Hematopoietic multipotent progenitor cell treated with erythropoietin and hydrocortisone succinate and interleukin-3 and kit ligand, for 4 days (in vitro differentiated cells): ENCODE measurements around the gene STAC3.

Experiments
- DNase-seq: peaks from one replicate; pipeline ENCODE4 v3.0.0-alpha.2; 2015

STAC3 gene

GRCh38 chr12:57210461-57210860, 40.5 kb downstream of the STAC3 start:
- no peak for DNase-seq

GRCh38 chr12:57209916-57210315, 41.1 kb downstream of the STAC3 start:
- no peak for DNase-seq

- DNase-seq = no peak
Observed at GRCh38 chr12:57208631-57209282, 42.2 kb downstream of the STAC3 start.

- no peak for DNase-seq
Observed at GRCh38 chr12:57207731-57208630, 43.0 kb downstream of the STAC3 start.

- no peak for DNase-seq
Observed at GRCh38 chr12:57205931-57206330, 45.1 kb downstream of the STAC3 start.

- DNase-seq = no peak
Observed at GRCh38 chr12:57205186-57205585, 45.8 kb downstream of the STAC3 start.

- DNase-seq = no peak
Observed at GRCh38 chr12:57204454-57204853, 46.5 kb downstream of the STAC3 start.

GRCh38 chr12:57203791-57204190, 47.2 kb downstream of the STAC3 start:
- no peak for DNase-seq

- DNase-seq = no peak
Observed at GRCh38 chr12:57203201-57203600, 47.8 kb downstream of the STAC3 start.

- DNase-seq = no peak
Observed at GRCh38 chr12:57202321-57202720, 48.7 kb downstream of the STAC3 start.

- no peak for DNase-seq
Observed at GRCh38 chr12:57201631-57202030, 49.4 kb downstream of the STAC3 start.

GRCh38 chr12:57201219-57201618, 49.8 kb downstream of the STAC3 start:
- no peak for DNase-seq

GRCh38 chr12:57200497-57200896, 50.5 kb downstream of the STAC3 start:
- no peak for DNase-seq

GRCh38 chr12:57199191-57199590, 51.8 kb downstream of the STAC3 start:
- DNase-seq = no peak

- DNase-seq = no peak
Observed at GRCh38 chr12:57198329-57198728, 52.7 kb downstream of the STAC3 start.

GRCh38 chr12:57196956-57197355, 54.0 kb downstream of the STAC3 start:
- no peak for DNase-seq

GRCh38 chr12:57196439-57196838, 54.5 kb downstream of the STAC3 start:
- no peak for DNase-seq

- DNase-seq = no peak
Observed at GRCh38 chr12:57195611-57196371, 55.2 kb downstream of the STAC3 start.

- no peak for DNase-seq
Observed at GRCh38 chr12:57195186-57195585, 55.8 kb downstream of the STAC3 start.

- DNase-seq = no peak
Observed at GRCh38 chr12:57194253-57194652, 56.7 kb downstream of the STAC3 start.

GRCh38 chr12:57193706-57194245, 57.2 kb downstream of the STAC3 start:
- DNase-seq = no peak
